HFF-Myc (cell line): ENCODE measurements around the gene LDHD.

Experiments
- DNase-seq: peaks from one replicate; pipeline ENCODE4 v3.0.0-alpha.2; 2011; ENCODE audit warnings: low read depth; ENCODE audit errors: extremely low read depth
- H3K4me3 ChIP-seq: replicated peaks from 2 replicates; pipeline ENCODE4 v1.5.1; 2011; ENCODE audit warnings: low read depth, mild to moderate bottlenecking, control low read depth, low read length
- CTCF ChIP-seq: IDR thresholded peaks from 2 replicates; pipeline ENCODE4 v1.5.1; 2012; ENCODE audit warnings: mild to moderate bottlenecking, low read depth, low read length, control low read depth; ENCODE audit errors: missing control alignments

The LDHD gene

GRCh38 chr16:75105306-75106061 lies 11.1 kb downstream of the LDHD start:
- TF ChIP-seq CTCF: no peak
- no peak for DNase-seq
- H3K4me3 ChIP-seq: no peak overlapping the region

- TF ChIP-seq CTCF: no peak
- no peak for DNase-seq
- no peak overlapping the region for H3K4me3 ChIP-seq
Measured at GRCh38 chr16:75104836-75105235, 11.7 kb downstream of the LDHD start.

GRCh38 chr16:75103994-75104393 lies 12.6 kb downstream of the LDHD start:
- TF ChIP-seq CTCF: no peak
- no peak overlapping the region for H3K4me3 ChIP-seq
- DNase-seq: no peak

- DNase-seq: no peak
- no peak for TF ChIP-seq CTCF
- no peak overlapping the region for H3K4me3 ChIP-seq
Measured at GRCh38 chr16:75102595-75102994, 14.0 kb downstream of the LDHD start.

GRCh38 chr16:75101635-75102034 lies 14.9 kb downstream of the LDHD start:
- no peak for DNase-seq
- no peak for TF ChIP-seq CTCF
- no peak overlapping the region for H3K4me3 ChIP-seq

- no peak overlapping the region for H3K4me3 ChIP-seq
- DNase-seq: no peak
- no peak for TF ChIP-seq CTCF
Measured at GRCh38 chr16:75100603-75100990, 16.0 kb downstream of the LDHD start.
